ENCODE data around the gene VSTM2B.
A peak's percentile ranks its signal among the peaks of the same experiment; 100 is the strongest.
"Not testable (repeated sequence)": the region's sequence is repeated elsewhere in the genome, so short reads cannot be mapped to it uniquely, and the experiment has no call there.

Gene VSTM2B

DNA sequence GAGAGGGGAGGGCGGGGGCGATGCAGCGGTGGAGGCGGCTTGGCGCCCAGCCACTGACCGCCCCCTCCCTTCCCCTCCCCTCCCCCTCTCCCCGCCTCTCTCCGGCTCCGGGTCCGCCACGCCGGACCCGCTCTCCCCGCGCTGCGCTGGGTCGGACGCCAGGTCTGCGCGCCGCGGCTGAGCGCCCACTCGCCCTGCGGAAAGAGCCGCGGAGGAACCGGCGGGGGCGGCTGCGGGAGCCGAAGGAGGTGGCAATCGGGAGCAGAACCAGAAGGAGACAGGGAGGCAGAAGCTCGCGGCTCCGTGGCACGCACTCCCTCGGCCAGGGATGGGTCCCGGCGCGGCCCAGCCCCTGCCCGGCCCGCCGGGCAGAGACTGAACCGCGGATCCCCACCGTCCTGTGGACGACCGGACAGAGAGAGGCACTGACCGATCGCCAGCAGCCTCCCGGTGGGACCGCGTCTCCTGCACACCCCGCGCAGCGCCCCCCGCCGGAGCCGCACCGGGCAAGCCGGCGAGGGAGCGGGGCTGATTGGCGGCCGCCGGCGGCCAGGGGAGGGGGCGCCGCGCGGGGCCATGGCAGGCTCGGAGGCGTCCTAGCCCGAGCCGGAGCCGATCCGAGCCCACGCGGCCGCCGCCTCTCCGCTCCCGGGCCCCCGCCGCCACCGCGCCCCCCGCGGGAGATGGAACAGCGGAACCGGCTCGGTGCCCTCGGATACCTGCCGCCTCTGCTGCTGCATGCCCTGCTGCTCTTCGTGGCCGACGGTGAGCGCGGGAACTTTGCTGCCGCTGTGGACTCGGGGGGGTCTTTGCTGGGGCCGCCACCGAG, at the start of gene VSTM2B:
TSS of gene VSTM2B (plus strand) at position 94 of the 829 bp plus-strand sequence. CDS start at position 684, 590 bp downstream.
- no peak for DNase-seq (ENCODE audit: low read depth)

DNA sequence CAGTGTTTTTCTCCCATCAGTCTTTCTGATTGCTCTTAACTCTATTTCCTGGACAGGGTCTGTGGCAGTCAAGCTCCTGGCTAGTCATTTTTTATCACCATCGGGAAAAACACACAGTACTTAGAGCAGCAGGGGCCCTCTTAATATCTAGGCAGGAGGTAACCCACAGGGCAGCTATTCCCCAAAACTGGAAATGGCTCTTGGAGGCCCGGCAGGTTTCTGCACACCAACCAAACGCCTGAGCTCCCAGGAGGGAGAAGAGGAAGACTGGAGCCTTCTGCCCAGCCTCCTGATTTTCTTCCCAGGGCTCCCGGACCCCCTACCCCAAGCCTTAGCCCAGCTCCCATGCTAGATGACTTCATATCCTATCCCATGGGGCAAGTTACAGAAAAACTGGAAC, 49.3 kb upstream of the VSTM2B start:
- DNase-seq (ENCODE audit: low read depth) = no peak

DNA sequence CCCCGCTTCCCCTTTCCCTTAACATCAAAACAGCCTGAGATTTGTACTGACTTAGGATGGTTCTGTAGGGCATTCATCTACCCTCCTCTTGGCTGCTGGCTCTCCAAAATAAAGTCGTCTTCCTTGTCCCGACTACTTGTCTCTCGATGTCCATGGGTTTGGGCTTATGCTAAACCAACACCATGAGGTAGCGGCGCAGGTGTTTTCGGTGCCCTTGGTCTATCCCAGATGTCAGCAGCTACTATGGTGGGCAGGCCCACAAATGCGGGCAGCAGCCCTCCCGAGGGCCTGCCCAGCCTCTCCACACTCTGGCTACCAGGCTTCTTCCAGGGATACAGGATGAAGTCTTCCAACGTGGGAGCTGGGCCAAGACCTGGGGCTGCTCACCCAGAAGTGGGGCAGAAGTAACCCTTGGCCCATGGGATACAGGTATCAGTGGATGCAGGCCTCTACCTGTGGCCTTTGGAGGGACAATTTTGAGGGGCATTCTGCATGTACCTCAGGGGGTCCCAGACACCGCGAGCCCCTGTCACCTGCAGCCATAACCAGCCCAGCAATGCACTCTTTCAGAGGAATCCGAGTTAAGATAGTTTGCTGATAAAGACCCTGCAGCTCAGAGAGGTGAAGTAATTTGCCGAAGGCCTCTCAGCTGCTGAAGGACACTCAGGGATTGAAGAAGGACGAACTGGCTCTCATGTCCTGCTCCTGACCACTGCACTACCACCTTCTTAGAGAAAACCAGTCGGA, 47.8 kb upstream of the VSTM2B start:
- no peak for DNase-seq (ENCODE audit: low read depth)

DNA sequence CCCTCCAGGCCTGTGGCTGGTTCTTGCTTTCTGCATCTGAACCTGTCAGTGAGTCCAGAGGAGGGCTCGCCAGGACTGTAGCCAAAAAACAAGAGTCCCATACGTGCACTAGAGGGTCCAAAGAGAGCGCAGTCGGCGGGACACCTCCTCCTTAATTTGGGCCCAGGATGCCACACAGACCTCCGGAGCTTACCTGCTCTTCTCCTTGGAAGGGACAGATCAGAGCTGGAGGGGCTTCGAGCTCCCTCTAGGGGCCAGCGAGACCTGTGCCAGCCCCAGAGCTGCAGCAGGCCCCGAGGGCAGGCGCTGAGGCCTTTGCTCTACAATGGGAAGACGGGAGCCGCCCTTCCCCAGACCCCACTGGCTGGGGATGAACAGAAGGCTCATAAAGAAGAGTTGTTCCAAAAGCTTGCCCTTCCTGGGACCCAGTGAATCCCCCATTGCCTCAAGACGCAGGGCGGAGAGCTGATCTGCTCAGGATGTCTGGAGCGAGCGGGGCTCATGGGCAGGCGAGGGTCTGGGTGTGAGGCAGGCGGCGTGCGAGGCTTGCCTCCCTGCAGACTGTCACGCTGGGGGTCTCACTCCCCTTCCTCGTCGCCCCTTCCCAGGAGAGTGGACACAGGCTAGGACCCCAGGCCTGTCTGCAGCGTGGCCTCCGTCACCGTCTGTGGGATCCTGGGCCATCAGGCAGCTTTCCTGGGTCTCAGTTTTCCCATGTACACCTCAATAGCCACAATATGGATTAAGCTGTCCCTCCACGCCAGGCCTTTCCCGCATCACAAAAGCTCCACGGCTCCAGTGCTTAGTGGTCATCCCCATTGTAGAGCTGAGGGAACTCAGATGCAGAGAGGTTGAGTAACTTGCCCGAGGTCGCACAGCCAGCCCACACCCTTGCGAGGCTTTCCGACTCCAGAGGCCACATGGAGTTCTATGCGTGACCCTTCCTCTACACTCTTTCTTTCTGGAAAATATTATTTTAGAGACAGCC, 46.9 kb upstream of the VSTM2B start:
- peak; percentile 3 for DNase-seq (ENCODE audit: low read depth)

DNA sequence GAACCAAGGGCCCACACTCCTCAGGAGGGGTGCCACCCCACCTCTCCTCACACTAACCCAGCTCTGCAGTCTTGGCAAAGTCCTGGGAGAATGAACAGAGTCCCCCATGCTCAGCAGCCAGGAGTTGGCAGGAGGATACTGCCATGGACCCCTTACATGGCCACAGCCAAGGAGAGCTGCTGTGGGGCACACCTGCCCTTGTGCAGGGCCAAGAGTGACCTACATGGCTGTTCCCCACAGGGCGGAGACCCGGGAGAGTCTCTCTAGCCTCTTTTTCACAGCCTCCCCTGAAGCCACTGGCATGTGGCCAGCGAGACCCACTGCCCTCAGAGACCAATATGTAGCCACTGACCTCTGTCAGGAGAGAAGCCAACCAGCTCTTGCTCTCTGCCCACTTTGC, 45.9 kb upstream of the VSTM2B start:
- no peak for DNase-seq (ENCODE audit: low read depth)

DNA sequence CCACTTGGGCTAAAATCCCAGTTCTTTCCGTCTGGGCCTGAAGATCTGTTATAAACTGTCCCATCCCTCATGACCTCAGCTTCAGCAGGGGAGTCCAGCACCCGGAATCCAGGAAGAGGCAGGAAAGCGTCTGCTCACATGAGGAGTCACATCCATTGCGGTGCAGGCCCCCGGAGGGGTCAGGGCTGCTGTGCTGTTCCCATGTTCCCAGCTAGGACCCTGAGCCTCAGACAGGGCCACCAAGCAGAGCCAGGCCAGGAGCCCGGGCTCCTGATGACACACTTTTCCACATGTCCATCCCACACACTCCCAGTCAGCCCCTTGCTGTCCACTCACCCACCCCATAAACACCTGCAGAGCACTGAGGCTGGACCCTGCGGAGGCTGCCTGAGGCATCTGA, 45.3 kb upstream of the VSTM2B start:
- DNase-seq (ENCODE audit: low read depth) = no peak

DNA sequence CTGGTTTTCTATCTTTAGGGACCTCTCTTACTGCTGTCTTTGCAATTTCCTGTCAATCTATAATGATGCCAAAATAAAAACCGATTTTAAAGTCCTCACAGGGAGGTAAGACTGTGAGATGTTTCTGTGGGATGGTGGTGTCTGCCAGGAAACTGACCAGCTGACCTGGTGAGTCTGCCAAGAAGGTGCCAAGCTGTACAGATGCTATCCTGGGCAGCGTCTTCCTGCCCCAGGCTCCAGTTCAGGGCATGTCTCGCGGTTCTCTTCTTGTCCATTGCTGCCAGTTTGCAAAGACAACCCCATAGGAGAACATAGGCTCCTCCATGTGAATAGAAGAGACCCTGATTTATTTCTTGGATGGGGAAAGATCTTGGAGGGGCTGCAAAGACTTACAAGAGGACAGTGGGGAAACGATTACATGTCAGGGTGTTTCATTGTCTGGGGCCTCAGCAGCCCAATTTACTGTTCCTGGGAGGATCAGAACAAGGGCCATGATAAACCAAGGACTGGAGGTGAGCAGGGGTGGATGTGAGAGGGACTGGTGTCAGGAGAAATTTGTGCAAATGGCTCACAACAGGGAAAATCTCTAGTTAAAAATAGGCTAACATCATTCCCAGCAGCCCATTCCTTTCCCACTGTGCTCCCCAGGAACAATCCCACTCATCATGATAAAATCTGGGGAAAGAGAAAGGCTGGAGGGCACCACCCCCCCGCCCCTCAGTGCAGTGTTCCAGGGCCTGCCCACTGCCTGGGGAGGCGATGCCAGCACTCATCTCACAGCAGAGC, 42.7 kb upstream of the VSTM2B start:
- no peak for DNase-seq (ENCODE audit: low read depth)

DNA sequence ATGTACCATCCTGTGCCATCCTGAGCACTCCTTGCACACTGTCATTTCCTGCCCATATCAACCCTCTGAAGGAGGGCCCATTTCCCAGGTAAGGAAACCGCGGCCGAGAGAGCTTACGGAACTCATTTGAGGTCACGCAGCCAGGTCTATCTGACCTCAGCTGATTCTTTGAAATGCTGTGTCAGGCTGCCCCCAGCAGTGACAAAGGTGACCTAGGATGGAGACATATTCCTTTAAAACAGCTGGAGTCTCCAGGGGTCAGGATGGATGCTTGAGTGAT, 42.2 kb upstream of the VSTM2B start:
- no peak for DNase-seq (ENCODE audit: low read depth)

DNA sequence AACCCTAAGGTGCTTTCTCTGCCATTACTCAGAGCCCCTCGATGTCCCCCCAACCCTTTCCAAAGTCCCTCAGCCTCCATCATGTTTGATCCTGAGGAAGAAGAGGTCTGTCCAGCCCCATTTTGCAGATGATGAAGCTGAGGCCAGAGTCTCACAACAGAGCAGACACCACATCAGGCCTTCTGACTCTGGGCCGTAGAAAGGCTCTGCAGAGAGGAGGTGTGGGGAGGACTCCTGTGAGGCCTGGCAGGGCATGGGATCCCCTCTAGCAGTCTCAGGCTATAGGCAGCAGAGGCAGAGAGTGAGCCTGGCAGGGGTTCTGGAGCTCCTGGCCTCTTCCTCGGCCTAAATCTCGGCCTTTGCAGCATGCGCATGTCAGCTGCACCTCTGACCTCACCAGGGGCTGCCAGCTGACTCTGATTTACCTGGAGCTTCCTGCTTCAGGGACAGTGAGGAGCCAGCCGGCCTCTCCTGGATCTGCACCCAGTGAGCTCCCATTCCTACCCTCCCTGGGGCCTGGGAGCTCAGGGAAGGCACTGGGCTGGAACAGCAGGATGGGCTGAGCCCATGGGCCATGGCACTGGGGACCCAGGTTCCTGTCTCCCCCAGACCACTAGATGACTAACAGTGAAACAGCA, 41.7 kb upstream of the VSTM2B start:
- DNase-seq (ENCODE audit: low read depth) = no peak

DNA sequence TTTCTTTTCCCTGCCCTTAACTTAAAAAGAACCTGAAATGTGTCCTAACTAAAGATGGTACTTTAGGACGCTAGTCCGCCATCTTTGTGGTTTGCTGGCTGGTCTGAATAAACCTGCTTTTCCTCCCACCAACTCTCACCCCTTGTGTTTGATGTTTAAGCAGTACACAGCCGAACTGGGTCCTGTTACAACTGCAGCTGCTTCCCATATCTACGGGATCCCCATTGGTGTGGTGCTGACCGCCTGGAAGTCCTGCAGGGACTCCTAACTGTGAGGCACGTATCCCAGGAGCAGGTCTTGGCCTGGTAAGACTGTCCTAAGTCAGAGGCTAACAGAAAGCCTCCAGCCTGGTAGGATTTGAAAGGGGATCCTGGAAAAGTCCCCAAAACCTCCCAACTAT, 40.9 kb upstream of the VSTM2B start:
- DNase-seq (ENCODE audit: low read depth) = no peak

DNA sequence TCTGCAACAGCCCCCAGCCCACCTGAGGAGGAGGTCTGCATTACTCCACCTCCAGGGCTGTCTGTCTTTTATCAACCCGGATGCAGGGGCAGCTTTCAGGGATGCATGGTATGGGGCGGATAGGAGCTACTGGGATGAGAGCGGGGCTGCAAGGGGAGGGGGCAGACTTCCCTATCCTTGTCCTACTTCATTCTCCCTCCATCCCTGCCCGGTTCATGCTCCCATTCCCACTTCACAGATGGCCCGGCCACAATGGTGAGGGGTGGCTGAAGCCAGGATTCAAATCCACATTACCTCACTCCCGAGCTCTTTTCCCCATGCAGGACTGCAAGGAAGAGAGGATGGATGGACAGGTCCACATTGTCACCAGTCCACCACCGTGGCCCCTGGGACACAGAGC, 40.5 kb upstream of the VSTM2B start:
- DNase-seq (ENCODE audit: low read depth) = no peak

DNA sequence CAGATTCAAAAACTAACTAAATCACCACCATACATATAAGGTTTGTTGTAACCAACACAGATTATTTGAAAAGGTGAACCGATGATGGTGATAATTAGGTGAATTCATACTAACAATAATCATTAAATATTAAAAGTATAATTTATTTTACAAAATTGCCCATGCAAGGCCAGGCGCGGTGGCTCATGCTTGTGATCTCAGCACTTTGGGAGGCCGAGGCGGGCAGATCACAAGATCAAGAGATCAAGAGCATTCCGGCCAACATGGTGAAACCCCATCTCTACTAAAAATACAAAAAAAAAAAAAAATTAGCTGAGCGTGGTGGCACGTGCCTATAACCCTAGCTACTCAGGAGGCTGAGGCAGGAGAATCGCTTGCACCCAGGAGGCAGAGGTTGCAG, 38.8 kb upstream of the VSTM2B start:
- DNase-seq (ENCODE audit: low read depth) = not testable (repeated sequence)

DNA sequence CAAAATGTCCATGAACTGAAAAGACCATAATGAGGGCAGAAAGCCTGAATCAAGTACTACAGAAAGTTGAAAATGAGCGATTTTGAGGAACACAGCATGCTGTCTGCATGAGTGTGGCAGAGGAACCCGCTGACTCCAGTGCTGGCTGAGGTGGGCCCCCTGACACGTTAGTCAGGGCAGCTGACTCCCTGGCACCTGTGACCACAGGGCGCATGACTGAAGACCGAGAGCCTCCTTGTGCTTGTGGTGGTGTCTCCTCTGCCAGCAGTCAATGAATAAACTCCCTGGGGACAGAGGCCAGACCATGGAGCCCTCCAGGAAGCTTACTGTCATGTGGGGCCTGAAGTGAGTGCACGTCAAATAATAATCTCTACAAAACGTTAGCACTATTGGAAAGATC, 38.4 kb upstream of the VSTM2B start:
- no peak for DNase-seq (ENCODE audit: low read depth)

DNA sequence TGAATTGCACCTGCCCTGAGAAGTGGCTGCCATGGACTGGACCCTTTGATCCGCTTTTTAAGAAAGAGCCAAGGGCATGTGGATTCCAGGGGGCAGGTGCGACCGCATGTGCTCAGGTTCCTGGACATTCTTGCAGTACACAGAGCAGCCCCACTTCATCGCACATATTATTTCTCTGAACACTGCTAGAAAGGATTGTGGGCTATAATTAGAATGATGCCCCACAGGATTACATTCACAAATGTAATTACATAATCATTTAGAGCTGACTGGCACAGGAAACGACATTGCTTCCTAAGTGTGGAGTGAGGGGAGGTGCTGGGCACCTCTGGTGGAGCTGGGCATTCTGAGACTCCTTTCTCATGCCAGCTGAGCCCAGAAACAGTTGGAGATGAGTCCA, 37.5 kb upstream of the VSTM2B start:
- no peak for DNase-seq (ENCODE audit: low read depth)

DNA sequence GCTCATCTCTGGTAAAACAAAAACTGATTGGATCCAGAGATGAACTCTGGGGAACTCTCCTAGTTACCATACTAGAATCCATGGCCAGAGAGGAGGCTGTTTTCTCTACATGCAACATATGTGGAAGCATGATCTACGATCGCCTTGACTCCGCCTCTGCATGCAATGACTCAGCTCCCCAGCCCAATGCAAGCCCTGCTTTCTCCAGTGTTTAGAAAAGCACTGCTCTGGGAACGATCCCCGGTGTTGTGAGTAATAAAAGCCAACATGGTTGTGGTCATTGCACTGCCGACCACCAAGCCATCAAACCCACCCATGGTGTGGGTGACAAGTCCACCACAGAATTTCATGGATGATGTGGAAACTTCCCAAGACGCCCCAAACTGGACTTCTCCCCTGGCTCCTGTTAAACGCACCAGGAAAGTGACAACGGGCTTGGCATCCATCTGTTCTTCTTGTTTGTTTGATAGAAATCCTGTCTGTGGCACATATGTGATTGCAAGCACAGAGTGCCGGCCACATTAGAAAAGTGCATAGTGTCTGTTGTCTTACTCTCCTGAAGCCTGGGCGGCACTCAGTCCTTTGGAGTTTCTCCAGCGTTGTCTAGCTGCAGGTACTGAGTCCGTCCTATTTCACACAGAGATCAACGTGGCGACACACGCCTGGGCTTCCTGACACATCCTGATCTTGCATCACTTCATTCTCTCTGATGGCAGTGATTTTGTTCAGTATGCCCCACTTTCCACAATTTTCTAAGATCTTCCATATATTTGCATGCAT, 36.4 kb upstream of the VSTM2B start:
- DNase-seq (ENCODE audit: low read depth) = no peak

DNA sequence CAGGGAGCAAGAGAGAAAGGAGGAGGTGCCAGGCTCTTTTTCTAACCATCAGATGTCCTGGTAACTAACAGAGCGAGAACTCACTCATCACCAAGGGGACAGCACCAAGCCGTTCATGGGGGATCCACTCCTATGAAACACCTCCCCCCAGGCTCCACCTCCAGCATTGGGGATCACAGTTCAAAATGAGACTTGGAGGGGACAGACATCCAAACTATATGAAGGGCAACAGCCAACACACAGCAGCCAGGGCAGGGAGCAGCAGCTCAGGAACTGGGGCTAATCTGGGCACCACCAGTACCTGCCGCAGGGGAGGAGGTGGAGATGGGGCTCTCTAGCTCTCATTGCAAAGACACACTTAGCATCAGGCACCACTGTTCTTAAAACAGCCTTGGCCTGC, 34.3 kb upstream of the VSTM2B start:
- no peak for DNase-seq (ENCODE audit: low read depth)

DNA sequence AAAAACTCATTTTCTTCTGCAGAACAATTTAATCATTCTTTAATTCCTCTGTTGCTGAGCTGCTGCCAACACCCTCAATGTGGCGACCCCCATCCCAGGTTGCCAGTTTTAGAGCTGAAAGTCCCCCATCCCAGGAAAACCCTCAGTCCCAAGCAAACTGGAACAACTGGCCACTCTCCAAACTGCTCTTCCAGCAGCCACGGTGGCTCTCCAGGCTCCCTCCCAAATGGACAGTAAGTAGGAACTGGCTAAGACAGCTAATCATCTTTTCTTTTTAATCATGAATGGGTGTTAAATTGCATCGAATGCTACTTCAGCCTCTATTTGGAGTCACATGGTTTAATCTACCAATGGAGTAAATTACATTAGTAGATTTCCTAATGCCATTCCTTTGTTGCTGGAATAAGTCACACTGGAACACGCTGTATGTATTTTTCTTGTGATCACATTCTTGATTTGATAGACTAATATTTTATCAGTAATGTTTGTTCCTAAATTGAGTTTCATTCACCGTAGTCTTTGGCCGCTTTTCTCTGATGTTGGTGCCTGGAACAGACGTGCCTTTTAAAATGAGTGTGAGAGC, 33.7 kb upstream of the VSTM2B start:
- no peak for DNase-seq (ENCODE audit: low read depth)

DNA sequence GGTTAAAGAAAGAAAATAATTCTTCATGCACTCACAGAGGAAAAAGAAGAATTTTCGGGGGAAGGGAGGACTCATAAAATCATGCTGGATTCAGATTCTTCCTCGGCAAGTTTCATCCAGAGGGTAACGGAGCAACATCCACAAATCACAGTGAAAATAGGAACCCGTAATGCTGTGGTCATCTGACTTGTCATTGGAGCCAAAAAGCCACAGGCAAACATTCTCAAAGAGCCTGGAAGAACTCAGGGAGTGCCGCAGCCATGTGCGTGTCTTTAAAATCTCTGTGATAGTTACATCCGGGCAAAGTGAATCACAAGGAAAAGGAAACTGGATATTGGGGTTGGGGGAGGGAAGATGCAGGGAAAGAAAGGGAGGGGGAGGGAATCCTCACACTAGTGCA, 33.0 kb upstream of the VSTM2B start:
- DNase-seq (ENCODE audit: low read depth) = no peak

DNA sequence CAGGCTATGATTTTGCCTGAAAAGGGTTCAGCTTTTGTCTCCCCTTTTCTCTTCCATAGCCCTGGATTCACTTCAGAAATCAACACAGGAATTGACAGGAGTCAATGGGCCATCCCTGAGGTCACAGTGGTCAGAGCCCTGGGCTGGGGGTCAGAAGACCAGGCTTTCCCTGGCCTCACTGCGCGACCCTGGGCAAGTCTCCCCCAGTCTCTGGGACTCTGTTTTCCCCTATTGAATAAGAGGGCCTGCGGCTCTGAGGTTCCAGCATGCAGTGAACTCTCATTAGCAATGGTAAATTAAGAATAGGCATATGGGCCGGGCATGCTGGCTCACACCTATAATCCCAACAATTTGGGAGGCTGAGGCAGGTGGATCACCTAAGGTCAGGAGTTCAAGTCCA, 30.7 kb upstream of the VSTM2B start:
- no peak for DNase-seq (ENCODE audit: low read depth)

DNA sequence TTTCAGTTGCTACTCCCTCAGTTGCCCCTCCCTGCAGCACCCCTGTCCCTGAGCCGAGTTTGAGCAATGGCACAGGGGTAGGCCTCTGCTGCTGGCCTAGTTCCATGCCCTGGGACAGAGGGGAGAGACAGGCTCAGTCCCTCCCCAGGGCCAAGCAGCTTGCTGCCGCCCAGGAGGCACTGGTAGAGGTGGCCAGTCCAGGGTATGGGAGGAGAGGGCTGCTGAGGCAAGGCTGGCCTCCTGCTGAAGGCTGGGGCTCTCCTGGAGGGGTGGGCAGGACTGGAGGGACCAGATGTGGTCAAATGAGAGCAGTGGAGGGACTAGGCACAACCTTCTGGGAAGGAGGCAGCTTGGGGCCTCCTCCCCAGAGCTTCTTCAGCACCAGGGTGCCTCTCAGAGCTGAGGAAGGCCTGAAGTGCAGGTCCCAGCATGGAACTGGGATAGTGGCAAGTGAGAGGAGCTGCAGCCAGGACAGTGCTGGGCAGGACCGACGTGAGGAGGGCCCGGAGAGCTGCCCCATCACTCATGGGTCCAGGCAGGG, 29.8 kb upstream of the VSTM2B start:
- DNase-seq (ENCODE audit: low read depth) = no peak

Measured in stimulated activated CD8-positive, alpha-beta memory T cell treated with anti-CD3 and anti-CD28 coated beads, Interleukin-4, amount 100 ng/mL, for 24 hours (primary cell).